GM03348 (cell line): ENCODE measurements around the gene KLHL3.
"Not testable (repeated sequence)": the region's sequence is repeated elsewhere in the genome, so short reads cannot be mapped to it uniquely, and the experiment has no call there.

Source experiments
- DNase-seq: peaks from one replicate; pipeline ENCODE4 v3.0.0; 2012; ENCODE audit warnings: low spot score

KLHL3 gene

DNA sequence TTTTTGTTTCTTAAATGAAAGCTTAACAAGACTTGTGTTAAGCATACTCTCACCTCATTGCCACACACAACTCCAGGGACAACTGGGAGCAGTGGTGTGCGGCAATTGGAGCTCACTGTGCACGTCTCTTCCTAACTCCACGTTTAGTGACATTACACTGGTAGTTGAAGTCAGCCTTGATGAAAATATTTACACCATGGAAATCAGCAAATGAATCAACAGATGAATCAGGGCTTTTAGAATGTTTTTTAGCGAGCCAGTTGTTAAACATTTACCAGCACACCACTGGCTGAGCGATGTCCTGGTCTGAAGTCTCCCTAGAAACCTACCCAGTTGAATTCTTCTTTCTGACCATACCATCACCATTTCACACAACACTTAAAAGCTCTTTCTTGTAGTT lies 67.3 kb downstream of the KLHL3 start:
- no peak for DNase-seq

DNA sequence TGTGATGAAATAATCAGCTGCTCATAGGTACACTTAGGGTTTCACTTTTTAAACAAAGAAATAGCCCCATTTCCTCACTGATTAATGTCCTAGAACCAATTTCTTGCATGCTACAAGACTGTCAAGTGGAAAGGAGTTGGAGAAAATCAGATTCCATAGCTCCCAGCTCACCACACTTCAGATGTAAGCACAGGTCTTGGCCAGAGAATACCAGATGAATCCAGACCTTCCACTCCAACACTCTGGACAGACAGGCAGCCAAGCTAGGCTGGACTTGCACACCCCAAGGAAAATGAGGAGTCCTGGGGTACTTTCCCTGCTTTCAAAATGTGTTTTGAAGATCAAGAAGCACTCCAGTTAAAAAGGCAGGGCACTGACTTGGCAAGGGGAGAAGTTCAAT lies 68.5 kb downstream of the KLHL3 start:
- no peak for DNase-seq

DNA sequence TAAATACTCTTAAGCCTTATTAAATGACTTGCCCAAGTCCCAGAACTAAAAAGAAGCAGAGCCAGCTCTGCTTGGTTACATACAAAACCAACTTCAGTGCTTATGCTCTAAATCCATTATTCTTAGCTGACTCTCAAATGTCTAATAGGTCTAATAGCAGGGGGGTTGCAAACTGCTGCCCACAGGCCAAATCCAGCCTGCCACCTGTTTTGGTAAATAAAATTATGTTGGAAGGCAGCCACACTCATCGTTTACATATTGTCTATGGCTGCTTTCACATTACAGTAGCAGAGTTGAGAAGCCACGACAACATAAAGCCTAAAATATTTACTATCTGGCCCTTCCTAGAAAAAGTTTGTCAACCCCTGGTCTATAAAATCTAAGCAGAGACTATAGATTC lies 69.0 kb downstream of the KLHL3 start:
- no peak for DNase-seq

DNA sequence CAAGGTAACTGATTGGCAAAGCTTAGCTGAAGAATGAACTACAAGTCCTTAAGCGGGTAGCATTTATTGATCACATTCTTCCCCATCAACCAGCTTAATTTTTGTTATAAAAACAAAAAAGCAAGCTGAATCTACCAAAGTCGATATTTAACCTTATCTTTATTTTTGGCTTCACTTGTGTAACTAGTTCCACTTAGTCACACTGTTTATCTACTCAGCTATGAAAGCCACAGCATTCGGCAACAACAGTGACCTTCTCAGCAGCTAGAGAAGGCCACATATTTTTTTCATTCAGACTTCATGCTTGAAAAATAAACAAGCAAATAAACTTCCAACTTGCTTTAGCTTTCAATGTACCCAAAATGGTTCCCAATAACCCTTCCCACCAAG lies 69.4 kb downstream of the KLHL3 start:
- DNase-seq = no peak

DNA sequence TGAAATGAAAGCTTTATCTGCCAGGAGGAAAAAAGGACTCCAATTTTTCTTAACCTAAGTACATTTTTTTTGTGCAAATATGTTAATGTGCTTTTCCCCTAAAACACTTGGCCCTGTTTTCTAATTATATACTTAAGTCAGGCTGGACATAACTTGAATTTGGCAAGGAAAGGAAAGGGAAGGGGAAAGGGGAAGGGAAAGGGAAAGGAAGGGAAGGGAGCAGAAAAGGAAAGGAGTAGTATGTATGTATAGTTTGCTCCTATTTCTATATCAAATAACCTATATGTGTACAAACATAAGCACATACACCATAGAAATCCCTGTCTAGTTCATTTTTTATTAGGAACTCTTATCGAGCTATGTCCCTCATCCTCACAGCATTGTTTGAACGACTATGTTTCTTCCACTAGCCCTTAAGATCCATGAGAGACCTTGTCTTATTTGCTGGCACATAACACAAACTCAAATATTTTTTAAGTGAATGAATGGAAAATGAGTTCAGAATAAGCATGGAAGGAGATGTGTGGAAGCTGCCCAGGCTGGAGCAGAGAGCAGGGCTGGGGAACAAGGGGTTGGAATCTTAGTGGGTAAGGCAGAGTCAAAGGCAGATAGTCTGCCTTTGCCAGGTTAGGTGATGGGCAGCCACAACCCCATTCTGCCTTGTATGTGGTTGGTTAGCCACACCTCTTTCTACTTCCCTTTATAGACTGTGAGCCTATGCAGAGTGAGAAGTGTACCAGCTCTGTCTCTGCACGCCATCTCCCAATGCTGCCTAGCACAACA lies 70.0 kb downstream of the KLHL3 start:
- no peak for DNase-seq

DNA sequence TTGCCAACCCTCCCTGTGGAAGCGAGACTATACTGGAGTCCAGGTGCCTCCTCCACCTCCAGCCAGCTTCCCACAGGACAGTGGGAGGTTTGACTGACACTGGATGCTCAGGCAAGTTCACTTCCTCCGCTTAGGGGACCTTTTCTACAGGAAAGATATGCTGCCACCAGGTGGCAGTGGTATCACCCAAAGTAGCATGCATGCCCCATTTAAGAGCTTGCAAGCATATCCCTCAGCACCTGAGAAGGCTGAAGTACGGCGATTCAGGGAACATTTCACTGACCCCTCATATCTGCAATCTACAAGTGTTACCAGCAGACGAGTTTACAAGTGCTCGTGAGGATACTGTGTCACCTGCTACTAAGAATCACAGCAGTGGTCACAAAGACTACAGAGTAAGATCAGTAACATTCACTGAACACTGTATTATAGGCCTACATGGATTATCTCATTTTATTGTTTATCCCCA lies 75.5 kb downstream of the KLHL3 start:
- DNase-seq = peak; percentile 79

DNA sequence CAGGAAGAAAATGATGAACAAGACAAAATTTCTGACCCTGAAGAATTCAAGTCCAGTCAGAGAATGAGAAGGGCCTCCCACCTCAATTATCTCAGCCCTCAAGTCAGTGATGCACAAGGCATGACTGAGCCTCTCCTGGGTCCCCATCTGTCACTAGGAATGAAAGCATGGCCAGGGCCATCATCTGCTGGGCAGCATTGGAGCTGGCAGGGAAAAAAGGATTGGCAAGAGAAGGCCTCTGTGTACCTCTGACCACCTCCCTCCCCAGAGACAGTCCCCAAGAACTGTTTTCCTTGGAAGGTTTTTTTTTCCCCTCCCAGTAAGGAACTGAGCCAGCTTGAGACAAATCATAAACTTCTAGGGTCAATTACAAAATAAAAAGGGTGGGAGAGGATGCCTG lies 76.7 kb downstream of the KLHL3 start:
- no peak for DNase-seq

DNA sequence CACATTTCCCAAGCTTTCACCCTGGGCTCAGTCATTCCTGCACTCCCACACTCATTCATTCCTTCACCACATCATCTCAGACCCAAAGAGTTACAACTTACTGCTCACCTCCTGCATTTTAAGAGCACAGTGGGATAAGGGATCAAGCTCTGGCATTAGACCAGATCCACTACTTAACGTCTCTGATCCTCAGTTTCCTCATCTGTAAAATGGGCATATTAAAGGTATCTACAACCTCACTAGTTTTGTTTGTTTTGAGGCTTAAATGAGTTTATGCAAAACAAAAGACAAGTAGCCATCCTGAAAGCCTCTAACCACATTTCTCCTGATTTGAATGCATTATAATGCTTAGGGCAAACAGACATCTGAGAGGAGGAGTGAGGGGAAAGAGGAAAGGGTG lies 77.6 kb downstream of the KLHL3 start:
- no peak for DNase-seq

DNA sequence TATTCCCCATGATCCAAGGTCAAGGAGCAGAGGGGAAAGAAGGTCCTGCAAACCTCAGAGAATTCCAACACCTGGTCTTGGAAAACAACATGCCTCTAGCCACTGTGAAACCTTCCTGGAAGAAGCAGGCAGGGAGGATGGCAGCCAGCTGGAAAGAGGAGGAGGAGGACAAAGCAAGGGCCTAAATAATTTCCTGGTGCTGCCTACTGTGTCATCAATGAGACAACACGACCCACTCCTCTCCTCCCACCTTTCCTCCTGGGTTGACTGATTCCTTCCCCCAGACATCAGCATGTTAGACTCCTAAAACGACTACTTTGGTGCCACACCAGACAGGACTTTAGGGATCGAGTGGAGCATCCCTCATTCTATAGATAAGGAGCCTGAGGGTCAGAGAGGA lies 78.8 kb downstream of the KLHL3 start:
- no peak for DNase-seq

DNA sequence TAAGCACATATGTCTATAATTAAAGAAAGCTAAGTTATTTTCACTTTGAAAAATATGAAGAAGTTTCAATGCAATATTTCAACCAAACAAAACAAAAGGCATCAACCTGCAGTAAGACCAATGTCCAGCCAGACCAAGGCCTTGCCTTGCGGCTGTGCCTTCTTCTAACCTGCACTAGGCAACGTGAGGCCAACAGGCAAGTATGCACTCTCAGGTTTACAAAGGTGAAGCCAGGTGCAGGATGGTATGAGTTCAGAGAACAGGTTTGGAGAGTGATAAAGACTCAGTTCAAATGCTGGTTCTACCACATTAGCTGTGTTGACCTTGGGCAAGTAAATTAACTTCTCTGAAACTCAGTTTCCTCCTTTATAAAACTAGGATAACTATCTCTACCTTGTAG lies 79.3 kb downstream of the KLHL3 start:
- no peak for DNase-seq

DNA sequence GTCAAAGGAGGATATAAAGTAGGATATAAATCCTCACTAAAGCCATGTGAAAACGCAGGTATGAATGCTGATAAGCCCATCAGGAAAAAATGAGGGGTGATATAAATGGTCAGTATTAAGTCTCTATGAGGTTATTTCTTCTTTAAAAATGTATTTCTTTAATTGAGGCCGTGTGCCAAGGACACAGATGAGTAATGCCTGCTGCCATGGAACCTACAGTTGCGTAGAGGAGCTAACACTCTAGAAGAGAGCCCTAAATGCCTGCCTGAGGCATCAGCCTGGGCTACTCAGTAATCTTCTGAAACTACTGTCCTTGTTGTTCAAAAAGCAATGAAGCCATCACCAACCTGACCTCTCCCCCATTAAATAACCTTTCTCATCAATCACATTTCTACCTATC lies 84.9 kb downstream of the KLHL3 start:
- DNase-seq = no peak

DNA sequence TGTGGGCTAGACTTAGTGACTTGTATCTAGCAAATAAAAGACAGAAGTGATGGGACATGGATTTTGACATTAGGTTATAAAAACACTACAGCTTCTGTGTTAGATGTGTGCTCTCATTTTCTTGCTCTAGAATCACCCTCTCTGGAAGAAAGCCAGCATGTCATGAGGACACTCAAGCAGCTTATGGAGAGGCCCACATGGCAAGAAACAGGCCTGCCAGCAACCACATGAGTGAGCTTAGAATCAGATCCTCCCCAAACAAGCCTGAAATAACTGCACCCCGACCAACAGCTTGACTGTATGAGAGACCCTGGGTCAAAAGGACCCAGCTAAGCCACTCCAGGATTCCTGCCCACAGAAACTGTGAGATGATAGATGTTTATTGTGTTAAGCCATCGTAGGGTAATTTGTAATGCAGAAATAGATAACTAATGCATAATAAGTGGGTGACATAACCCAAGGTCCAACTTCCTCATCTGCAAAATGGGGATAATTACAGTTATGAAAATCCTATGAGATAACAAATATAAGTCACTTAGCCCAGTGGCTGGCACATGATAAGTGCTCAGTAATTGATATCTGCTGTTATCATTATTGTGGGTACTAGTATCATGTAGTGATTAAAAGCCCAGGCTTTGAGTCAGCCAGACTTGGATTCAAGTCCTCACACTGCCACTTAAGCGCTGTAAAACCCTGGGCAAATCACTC lies 86.5 kb downstream of the KLHL3 start:
- DNase-seq = peak; percentile 22

DNA sequence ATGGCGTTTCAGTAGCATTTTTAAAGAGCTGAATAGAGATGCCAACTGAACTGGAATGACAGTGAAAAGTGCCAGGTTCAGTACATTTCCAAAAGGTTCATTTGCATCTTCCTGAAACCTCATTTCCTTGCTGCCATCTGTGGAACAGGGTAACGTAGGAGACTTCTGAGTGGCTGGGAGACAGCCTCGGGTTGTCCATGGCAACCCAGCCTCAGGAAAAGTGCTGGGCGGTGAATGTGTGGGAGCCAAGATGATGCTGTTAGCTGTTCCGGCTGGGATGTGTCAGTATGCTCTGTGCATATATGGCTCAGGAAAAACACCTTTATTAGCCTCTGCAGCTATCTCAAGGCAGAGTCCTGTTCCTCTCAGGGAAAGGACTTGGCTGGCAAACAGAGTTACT lies 87.5 kb downstream of the KLHL3 start:
- no peak for DNase-seq

DNA sequence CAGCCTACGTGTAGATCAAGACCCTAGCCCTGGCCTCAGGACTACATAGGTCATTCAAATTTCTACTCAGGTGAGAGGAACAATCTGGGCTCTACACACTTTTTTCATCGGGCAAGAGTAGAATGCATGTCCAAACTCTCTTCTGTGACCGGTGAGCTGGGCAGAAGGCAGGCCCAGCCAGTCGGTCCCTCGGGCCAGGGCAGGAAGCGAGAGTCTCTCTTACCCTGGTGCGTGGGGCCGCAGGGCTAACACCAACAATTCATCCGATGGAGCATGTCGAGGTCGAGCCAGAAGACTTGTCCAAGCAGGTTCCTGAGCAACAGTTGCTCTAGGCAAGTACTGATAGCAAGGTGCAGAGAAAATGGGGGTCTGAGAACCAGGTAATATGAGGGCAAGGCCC lies 88.5 kb downstream of the KLHL3 start:
- no peak for DNase-seq

DNA sequence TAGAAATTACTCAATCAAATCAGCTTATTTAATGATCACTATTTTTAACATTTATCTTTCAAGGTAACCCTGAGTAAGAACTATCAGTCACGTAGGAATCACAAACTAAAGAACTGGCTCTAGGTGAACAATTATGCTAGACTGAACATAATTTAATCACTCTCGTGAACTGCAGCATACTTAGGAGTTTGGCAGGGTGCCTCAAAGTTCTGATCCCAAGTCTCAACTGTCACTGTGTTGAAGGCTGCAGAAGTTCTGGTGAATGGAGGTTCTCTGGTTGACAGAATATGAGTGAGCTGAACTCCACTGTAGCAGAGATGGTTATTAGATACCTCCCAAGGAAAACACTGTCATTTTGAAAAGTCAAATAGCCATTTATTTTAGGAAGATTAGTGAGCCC lies 89.1 kb downstream of the KLHL3 start:
- no peak for DNase-seq

DNA sequence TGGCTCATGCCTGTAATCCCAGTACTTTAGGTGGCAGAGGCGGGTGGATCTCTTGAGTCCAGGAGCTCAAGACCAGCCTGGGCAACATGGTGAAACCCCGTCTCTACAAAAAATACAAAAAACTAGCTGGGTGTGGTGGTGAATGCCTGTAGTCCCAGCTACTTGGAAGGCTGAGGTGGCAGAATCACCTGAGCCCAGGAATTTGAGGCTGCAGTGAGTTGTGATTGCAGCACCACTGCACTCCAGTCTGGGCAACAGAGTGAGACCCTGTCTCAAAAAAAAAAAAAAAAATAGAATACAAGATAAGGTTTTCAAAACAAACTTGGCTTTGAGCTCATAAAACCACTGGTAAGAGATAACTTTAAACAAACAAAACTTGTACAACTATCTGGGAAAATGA lies 92.8 kb downstream of the KLHL3 start:
- not testable (repeated sequence) for DNase-seq

DNA sequence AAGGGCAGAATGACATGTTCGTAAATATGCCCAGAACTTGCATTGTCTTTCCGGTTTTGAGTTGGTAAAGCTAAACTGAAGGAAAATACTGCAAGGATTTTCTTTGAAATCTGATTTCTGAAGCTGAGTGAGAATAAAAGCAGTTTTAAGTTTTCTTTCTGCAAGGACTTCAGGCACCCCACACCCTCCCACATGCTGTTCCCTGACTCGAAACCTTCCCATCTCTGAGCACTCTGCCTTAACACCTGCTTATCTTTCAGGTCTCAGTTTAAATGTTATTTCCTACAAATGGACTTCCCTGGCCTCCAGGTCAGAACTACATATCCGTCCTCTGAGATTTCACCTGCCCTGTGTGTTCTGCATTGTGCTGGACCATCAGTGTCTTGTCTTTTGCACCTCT lies 93.8 kb downstream of the KLHL3 start:
- DNase-seq = no peak

DNA sequence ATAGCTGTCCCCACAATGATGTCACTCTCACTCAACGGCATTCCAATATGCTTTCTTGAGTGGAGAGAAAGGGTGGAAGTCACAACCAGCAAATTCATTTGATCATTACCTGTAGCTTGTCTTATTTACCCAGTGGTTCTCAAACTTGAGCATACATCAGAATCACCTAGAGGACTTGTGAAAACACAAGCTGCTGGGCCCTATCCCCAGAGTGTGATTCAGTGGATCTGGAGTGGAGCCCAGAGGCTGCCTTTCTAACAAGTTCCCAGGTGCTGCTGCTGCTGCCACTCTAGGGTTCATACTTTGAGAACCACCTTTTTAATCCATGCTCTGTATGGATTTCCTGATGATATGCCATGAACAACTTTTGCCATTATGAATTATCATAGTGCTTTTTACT lies 94.7 kb downstream of the KLHL3 start:
- no peak for DNase-seq

DNA sequence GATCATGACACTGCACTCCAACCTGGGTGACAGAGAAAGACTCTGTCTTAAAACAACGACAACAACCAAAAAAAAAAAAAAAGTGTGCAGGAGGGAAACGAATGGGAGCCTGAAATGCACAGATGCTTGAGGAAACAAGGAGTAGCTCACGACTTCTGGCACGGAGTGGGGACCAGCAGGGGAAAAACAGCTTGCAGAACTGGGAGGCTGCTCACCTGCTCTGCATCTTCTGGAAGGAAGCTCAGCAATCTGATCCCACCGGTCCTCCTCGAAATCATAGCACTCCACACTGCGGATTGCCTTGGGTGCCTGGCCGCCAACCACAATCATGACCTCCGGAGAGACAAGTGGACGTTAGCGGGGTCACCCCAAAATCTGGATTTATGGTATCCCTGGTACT lies 96.2 kb downstream of the KLHL3 start:
- no peak for DNase-seq

DNA sequence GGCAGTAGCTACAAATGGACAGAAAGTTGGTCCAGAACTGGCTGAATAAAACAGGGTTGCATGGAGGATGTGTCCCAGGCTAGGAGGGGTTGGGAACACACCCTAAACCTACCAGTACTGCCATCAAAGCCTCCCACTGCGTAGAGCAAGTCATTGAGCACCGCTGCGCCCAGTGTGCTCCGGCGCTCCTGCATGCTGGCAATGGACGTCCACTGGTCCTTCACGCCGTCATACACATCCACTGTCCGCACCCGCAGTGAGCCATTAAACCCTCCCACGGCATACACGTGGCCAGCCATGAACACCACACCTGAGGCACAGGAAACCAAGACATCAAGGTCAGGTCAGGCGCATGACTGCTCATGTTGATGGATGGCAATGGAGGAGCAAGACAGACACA lies 97.0 kb downstream of the KLHL3 start:
- no peak for DNase-seq

DNA sequence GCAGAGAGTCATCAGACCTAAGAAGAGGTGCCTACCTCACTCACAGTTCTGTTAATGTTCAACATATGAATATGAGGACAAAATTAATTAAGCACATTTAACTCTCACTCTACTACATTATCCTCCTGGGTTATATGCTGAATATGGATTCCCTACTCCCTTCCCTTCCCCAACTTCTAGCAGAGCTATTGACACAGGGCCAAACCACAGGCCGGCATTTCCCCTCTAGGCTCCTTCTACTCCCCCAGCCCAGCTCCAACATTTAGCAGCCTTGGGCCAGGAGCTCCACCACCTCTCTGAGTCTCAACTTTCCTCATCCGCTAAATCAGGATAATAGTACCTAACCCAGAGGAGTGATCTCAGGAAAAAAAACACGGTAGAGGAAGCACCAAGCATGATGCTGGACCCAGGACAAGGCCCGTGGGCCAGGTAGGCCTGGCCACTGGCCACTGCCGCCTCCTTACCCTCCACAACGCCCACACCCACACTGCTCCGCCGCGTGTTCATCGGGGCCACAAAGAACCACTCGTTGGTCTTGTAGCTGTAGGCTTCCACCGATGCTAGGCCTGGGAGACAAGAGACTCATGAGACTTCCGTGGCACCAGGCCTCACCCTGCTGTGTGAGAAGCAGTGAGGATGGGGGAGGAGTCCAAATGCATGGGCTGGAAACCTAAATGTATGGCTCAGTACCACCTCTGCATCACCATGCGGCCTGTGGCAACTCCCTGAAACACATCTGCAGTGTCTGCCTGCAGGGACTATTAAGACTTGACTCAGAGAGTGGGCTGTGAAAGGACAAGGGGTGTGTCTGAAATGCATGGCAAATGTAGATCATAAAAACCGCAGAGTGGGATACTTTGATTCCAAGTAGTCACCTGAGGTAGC lies 98.8 kb downstream of the KLHL3 start:
- no peak for DNase-seq

DNA sequence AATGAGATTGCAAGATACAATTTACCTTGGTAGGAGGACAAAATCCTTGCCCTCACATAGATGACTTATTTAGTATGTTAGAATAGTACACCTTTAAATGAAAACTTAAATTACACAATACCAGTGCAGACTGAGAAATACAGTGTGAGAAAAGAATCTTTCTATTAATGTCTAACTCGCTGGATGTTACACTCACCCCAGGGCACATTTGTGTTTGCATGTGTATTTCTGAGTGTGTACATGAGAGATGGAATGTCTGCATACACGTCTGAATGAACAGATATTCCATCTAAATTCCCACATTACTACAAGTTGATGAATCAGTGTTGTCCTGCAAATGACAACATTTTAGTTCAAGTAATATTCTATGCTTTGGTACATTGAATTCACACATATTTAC lies 99.8 kb downstream of the KLHL3 start:
- no peak for DNase-seq

DNA sequence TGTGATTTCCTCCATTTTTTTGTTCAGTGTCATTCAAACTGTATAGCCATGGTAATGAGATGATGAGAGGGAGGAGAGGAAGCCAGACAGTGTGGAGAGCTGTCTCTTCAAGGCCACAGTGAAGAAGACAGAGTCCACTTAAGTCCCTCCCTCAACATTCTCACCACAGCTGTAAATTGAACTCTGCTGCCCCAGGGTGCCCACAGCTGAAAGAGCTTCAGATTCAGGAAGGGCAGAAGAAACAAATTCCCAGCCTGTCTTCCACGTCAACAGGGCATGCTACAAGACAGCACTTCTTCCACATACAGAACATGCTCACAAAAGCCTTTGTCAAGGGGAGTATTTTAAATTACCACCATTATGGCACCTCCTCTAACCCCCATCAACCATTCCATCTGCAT lies 100.4 kb downstream of the KLHL3 start:
- DNase-seq = peak; percentile 28
